GM23338 (cell line): ENCODE data around the gene AHNAK.

Experiments used
- CREB1 ChIP-seq: fragments of 250-450 bp; sonication (Bioruptor Pico); IDR thresholded peaks from 2 replicates; pipeline ENCODE4 v1.5.0; 2020; ENCODE audit warnings: low read depth, mild to moderate bottlenecking, moderate library complexity
- EZH2 ChIP-seq: fragments of 200-600 bp; sonication (generic); IDR thresholded peaks from one replicate; pipeline ENCODE4 v1.8.0; 2017; ENCODE audit warnings: antibody characterized with exemption, mild to moderate bottlenecking, low read depth; ENCODE audit not compliant: unreplicated experiment
- EZH2phosphoT487 ChIP-seq: fragments of 200-600 bp; sonication (generic); IDR thresholded peaks from one replicate; pipeline ENCODE4 v1.8.1; 2018; ENCODE audit warnings: antibody characterized with exemption; ENCODE audit not compliant: unreplicated experiment
- POLR2AphosphoS5 ChIP-seq: IDR thresholded peaks from 2 replicates; pipeline ENCODE4 v1.6.1; 2016; ENCODE audit warnings: antibody characterized with exemption, low read depth
- ZNF331 ChIP-seq: fragments of 250-450 bp; sonication (Bioruptor Pico); IDR thresholded peaks from 2 replicates; pipeline ENCODE4 v1.5.0; 2020; ENCODE audit warnings: low read depth, mild to moderate bottlenecking, moderate library complexity
- TF ChIP-seq, protein P1 (sequence below): IDR thresholded peaks from one replicate; pipeline ENCODE4 v1.6.1; 2018; ENCODE audit warnings: antibody characterized with exemption; ENCODE audit not compliant: unreplicated experiment
- TF ChIP-seq, protein P2 (sequence below), 2 experiments: fragments of 200-600 bp in 1 of 2; sonication (generic) in 1 of 2; conservative IDR thresholded peaks; 2 replicates each; pipeline versions ENCODE4 v1.5.1 to v1.6.1; 2016 to 2017; ENCODE audit warnings: antibody characterized with exemption in 2 of 2, low read depth in 2 of 2, mild to moderate bottlenecking in 2 of 2, moderate library complexity in 1 of 2

DNA sequence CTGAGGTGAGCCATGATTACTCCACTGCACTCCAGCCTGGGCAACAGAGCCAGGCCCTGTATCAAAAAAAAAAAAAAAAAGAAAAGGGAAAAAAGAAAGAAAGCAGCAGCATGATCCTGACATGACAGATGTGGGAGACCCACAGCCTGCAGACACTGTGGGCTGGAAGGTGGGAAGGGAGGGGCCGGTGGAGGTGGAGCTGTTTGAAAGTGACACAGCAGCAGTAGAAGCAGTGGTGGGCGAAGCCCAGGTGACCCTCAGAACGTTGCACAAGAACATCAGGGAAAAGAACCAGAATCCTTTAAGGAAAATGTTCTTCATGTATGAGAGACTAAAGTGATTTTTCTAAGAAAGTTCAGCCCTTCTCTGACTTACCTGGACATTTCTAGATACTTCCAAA, 154.1 kb downstream of the AHNAK start:
- TF ChIP-seq EZH2 (no peak), POLR2AphosphoS5 (no peak), CREB1 (CRISPR knock-in tag) (no peak), ZNF331 (no peak), EZH2phosphoT487 (no peak)
- TF ChIP-seq, protein P1, sequence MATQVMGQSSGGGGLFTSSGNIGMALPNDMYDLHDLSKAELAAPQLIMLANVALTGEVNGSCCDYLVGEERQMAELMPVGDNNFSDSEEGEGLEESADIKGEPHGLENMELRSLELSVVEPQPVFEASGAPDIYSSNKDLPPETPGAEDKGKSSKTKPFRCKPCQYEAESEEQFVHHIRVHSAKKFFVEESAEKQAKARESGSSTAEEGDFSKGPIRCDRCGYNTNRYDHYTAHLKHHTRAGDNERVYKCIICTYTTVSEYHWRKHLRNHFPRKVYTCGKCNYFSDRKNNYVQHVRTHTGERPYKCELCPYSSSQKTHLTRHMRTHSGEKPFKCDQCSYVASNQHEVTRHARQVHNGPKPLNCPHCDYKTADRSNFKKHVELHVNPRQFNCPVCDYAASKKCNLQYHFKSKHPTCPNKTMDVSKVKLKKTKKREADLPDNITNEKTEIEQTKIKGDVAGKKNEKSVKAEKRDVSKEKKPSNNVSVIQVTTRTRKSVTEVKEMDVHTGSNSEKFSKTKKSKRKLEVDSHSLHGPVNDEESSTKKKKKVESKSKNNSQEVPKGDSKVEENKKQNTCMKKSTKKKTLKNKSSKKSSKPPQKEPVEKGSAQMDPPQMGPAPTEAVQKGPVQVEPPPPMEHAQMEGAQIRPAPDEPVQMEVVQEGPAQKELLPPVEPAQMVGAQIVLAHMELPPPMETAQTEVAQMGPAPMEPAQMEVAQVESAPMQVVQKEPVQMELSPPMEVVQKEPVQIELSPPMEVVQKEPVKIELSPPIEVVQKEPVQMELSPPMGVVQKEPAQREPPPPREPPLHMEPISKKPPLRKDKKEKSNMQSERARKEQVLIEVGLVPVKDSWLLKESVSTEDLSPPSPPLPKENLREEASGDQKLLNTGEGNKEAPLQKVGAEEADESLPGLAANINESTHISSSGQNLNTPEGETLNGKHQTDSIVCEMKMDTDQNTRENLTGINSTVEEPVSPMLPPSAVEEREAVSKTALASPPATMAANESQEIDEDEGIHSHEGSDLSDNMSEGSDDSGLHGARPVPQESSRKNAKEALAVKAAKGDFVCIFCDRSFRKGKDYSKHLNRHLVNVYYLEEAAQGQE = no peak
- TF ChIP-seq, protein P2, sequence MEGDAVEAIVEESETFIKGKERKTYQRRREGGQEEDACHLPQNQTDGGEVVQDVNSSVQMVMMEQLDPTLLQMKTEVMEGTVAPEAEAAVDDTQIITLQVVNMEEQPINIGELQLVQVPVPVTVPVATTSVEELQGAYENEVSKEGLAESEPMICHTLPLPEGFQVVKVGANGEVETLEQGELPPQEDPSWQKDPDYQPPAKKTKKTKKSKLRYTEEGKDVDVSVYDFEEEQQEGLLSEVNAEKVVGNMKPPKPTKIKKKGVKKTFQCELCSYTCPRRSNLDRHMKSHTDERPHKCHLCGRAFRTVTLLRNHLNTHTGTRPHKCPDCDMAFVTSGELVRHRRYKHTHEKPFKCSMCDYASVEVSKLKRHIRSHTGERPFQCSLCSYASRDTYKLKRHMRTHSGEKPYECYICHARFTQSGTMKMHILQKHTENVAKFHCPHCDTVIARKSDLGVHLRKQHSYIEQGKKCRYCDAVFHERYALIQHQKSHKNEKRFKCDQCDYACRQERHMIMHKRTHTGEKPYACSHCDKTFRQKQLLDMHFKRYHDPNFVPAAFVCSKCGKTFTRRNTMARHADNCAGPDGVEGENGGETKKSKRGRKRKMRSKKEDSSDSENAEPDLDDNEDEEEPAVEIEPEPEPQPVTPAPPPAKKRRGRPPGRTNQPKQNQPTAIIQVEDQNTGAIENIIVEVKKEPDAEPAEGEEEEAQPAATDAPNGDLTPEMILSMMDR (conservative IDR thresholded peaks at IDR 0.05; ENCODE audit: low read depth in 2 of 2) = no peak
